Measurements from ENCODE around the gene BTBD9.

BTBD9 gene

GRCh38 chr6:38687043-38687353 lies 47.3 kb upstream of the BTBD9 start:
- TF ChIP-seq EZH2phosphoT487 (IDR thresholded peaks at IDR 0.05; ENCODE audit: borderline replicate concordance, low read length): no peak
- peaks cover 4% of the 10 kb centered on the region; the same call in 1 of the 2 replicates for H3F3A ChIP-seq (ENCODE audit: control insufficient read depth, insufficient read depth)
- H3K9me3 ChIP-seq (ENCODE audit: control insufficient read depth, insufficient read depth, low read length): no peaks in the 10 kb centered on the region
- no peak overlapping the region for H3K4me2 ChIP-seq (ENCODE audit: low read length)
- no peaks in the 10 kb centered on the region for H3K27me3 ChIP-seq (ENCODE audit: control insufficient read depth, low read length)
- peaks cover 14% of the 10 kb centered on the region for H4K20me1 ChIP-seq (ENCODE audit: control insufficient read depth, insufficient read depth, low read depth, low read length)
- H3K4me1 ChIP-seq (ENCODE audit: control insufficient read depth, low read length): peaks cover 14% of the 10 kb centered on the region
- no peak overlapping the region for H3K4me3 ChIP-seq (ENCODE audit: low read length)
- H3K9me2 ChIP-seq (replicated peaks; ENCODE audit: control insufficient read depth, low read length): no peaks in the 10 kb centered on the region
- peaks cover 68% of the 10 kb centered on the region for H3K79me2 ChIP-seq (ENCODE audit: control insufficient read depth, low read length)
- H3K36me3 ChIP-seq (ENCODE audit: control insufficient read depth, low read length): peaks cover 57% of the 10 kb centered on the region
- H3K27ac ChIP-seq (ENCODE audit: low read depth, low read length): no peak overlapping the region

GRCh38 chr6:38686270-38687042 lies 46.7 kb upstream of the BTBD9 start:
- TF ChIP-seq CTCF (IDR thresholded peaks at IDR 0.05; ENCODE audit: low read depth, low read length, poor library complexity, severe bottlenecking): no peak
- TF ChIP-seq EZH2phosphoT487 (IDR thresholded peaks at IDR 0.05; ENCODE audit: borderline replicate concordance, low read length): no peak
- no peaks in the 10 kb centered on the region for H3K9me3 ChIP-seq (ENCODE audit: control insufficient read depth, insufficient read depth, low read length)
- no peak overlapping the region for H3K4me3 ChIP-seq (ENCODE audit: low read length)
- H3K27me3 ChIP-seq (ENCODE audit: control insufficient read depth, low read length): no peaks in the 10 kb centered on the region
- H4K20me1 ChIP-seq (ENCODE audit: control insufficient read depth, insufficient read depth, low read depth, low read length): peaks cover 14% of the 10 kb centered on the region
- H3K79me2 ChIP-seq (ENCODE audit: control insufficient read depth, low read length): peaks cover 62% of the 10 kb centered on the region
- H3K27ac ChIP-seq (ENCODE audit: low read depth, low read length): no peak overlapping the region
- peaks cover 14% of the 10 kb centered on the region for H3K4me1 ChIP-seq (ENCODE audit: control insufficient read depth, low read length)
- H3K36me3 ChIP-seq (ENCODE audit: control insufficient read depth, low read length): peaks cover 63% of the 10 kb centered on the region
- H3F3A ChIP-seq (ENCODE audit: control insufficient read depth, insufficient read depth): peaks cover 4% of the 10 kb centered on the region; the same call in 1 of the 2 replicates
- H3K4me2 ChIP-seq (ENCODE audit: low read length): no peak overlapping the region
- no peaks in the 10 kb centered on the region for H3K9me2 ChIP-seq (replicated peaks; ENCODE audit: control insufficient read depth, low read length)

- H3K79me2 ChIP-seq (ENCODE audit: control insufficient read depth, low read length): peaks cover 48% of the 10 kb centered on the region
- H3K9me3 ChIP-seq (ENCODE audit: control insufficient read depth, insufficient read depth, low read length): no peaks in the 10 kb centered on the region
- no peaks in the 10 kb centered on the region for H3K27me3 ChIP-seq (ENCODE audit: control insufficient read depth, low read length)
- peaks cover 12% of the 10 kb centered on the region for H4K20me1 ChIP-seq (ENCODE audit: control insufficient read depth, insufficient read depth, low read depth, low read length)
- peaks cover 14% of the 10 kb centered on the region for H3K4me1 ChIP-seq (ENCODE audit: control insufficient read depth, low read length)
- TF ChIP-seq CTCF (IDR thresholded peaks at IDR 0.05; ENCODE audit: low read depth, low read length, poor library complexity, severe bottlenecking) (no peak), EZH2phosphoT487 (IDR thresholded peaks at IDR 0.05; ENCODE audit: borderline replicate concordance, low read length) (no peak)
- no peak overlapping the region for H3K4me3 ChIP-seq (ENCODE audit: low read length)
- H3K4me2 ChIP-seq (ENCODE audit: low read length): no peak overlapping the region
- H3F3A ChIP-seq (ENCODE audit: control insufficient read depth, insufficient read depth): peaks cover 6% of the 10 kb centered on the region; the same call in 1 of the 2 replicates
- H3K27ac ChIP-seq (ENCODE audit: low read depth, low read length): no peak overlapping the region
- peaks cover 71% of the 10 kb centered on the region for H3K36me3 ChIP-seq (ENCODE audit: control insufficient read depth, low read length)
- H3K9me2 ChIP-seq (replicated peaks; ENCODE audit: control insufficient read depth, low read length): no peaks in the 10 kb centered on the region
These were observed 45.2 kb upstream of the BTBD9 start for GRCh38 chr6:38684904-38685303.

GRCh38 chr6:38684237-38684636 lies 44.5 kb upstream of the BTBD9 start:
- Histone ChIP-seq H3K36me3 (ENCODE audit: control insufficient read depth, low read length) (peaks cover 75% of the 10 kb centered on the region), H3K79me2 (ENCODE audit: control insufficient read depth, low read length) (peaks cover 41% of the 10 kb centered on the region), H3K27me3 (ENCODE audit: control insufficient read depth, low read length) (no peaks in the 10 kb centered on the region), H3F3A (ENCODE audit: control insufficient read depth, insufficient read depth) (peaks cover 6% of the 10 kb centered on the region; the same call in 1 of the 2 replicates), H3K4me1 (ENCODE audit: control insufficient read depth, low read length) (peaks cover 10% of the 10 kb centered on the region), H3K4me2 (ENCODE audit: low read length) (no peak overlapping the region), H3K27ac (ENCODE audit: low read depth, low read length) (no peak overlapping the region), H3K9me2 (replicated peaks; ENCODE audit: control insufficient read depth, low read length) (no peaks in the 10 kb centered on the region), H3K4me3 (ENCODE audit: low read length) (no peak overlapping the region), H3K9me3 (ENCODE audit: control insufficient read depth, insufficient read depth, low read length) (no peaks in the 10 kb centered on the region), H4K20me1 (ENCODE audit: control insufficient read depth, insufficient read depth, low read depth, low read length) (peaks cover 12% of the 10 kb centered on the region)
- TF ChIP-seq EZH2phosphoT487 (IDR thresholded peaks at IDR 0.05; ENCODE audit: borderline replicate concordance, low read length) (no peak), CTCF (IDR thresholded peaks at IDR 0.05; ENCODE audit: low read depth, low read length, poor library complexity, severe bottlenecking) (no peak)

All from DOHH2 (cell line).